Fibroblast of the aortic adventitia (primary cell): ENCODE measurements around the gene KIF26B. TPM values are rescaled to one million over a fixed set of nuclear protein-coding genes. Genes with fewer than 3 reads are reported as not detected.

Experiments
- DNase-seq: peaks from one replicate; pipeline ENCODE4 v3.0.0-alpha.2; 2010; ENCODE audit warnings: low read depth
- H3K4me3 ChIP-seq: 2 replicates; pipeline ENCODE4 v1.5.1; 2011; ENCODE audit warnings: low read depth, mild to moderate bottlenecking, control low read depth, low read length, moderate library complexity
- total RNA-seq: library from RNA; depleted of rRNA; stranded (reverse); fragments of >200 nt; gene quantifications from 2 replicates; pipeline ENCODE4 v1.2.3, GENCODE V29; 2012; ENCODE audit warnings: low replicate concordance
- TF ChIP-seq, protein P1 (sequence below): IDR thresholded peaks from 2 replicates; pipeline ENCODE4 v1.5.1; 2011; ENCODE audit warnings: mild to moderate bottlenecking, low read length, control low read depth, inconsistent platforms; ENCODE audit not compliant: insufficient read depth

The KIF26B gene
- total RNA-seq, 1 donor, result 4.6 TPM

GRCh38 chr1:245420926-245421325 lies 266.1 kb downstream of the KIF26B start:
- DNase-seq, result no peak
- TF ChIP-seq, protein P1, sequence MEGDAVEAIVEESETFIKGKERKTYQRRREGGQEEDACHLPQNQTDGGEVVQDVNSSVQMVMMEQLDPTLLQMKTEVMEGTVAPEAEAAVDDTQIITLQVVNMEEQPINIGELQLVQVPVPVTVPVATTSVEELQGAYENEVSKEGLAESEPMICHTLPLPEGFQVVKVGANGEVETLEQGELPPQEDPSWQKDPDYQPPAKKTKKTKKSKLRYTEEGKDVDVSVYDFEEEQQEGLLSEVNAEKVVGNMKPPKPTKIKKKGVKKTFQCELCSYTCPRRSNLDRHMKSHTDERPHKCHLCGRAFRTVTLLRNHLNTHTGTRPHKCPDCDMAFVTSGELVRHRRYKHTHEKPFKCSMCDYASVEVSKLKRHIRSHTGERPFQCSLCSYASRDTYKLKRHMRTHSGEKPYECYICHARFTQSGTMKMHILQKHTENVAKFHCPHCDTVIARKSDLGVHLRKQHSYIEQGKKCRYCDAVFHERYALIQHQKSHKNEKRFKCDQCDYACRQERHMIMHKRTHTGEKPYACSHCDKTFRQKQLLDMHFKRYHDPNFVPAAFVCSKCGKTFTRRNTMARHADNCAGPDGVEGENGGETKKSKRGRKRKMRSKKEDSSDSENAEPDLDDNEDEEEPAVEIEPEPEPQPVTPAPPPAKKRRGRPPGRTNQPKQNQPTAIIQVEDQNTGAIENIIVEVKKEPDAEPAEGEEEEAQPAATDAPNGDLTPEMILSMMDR, result no peak
- no peak overlapping the region for H3K4me3 ChIP-seq

- no peak overlapping the region for H3K4me3 ChIP-seq
- TF ChIP-seq, protein P1, result no peak
- no peak for DNase-seq
Measured at GRCh38 chr1:245428681-245429080, 273.9 kb downstream of the KIF26B start.

DNA sequence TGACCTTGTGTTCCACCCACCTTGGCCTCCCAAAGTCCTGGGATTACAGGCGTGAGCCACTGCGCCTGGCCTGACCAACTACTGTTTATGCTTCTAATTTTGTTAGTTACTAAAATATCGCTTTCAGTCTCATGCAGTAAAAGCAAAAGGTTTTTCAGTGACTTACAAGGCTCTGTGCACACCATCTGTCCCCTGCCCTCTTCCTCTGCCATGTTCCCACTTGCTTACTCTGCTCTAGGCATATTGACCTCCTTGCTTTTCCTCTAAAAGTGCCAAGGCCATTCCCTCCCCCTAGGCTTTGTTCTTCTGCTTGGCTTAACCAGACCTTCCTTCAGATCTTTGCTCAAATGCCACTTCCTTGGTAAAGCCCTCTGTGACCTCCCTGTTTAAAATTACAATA lies 276.9 kb downstream of the KIF26B start:
- no peak overlapping the region for H3K4me3 ChIP-seq
- TF ChIP-seq, protein P1, result no peak
- no peak for DNase-seq

DNA sequence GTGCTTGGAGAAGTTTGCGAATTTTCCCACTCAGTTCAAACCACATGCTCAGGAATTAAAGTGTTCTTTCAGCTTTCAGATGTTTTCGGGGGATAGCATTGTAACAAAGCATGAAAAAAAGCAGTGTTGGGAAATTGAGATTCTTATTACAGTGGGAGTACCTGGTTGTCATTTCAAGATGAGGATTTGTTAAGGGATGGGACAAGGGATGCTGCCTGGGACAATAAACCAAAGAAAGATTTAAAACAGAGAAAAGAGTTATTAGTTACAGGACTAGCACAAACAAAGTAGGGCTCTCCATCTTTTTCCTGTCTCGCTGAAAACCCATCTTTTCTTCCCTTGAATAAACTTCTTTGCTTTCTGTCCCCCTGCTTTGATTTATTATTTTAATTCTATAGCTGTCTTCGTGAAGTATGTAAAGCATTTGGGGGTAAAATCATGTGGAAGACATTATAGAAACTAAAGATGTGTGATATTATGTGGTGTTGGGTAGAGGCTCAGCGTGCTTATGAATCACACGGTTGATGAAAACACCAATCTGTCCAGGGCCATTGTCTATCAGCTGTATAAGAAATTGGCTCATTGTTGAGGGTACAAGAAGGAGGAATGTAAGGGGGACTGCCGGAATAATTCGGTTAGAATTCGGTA lies 277.6 kb downstream of the KIF26B start:
- TF ChIP-seq, protein P1, result no peak
- no peak for DNase-seq
- H3K4me3 ChIP-seq, result no peak overlapping the region

GRCh38 chr1:245433561-245433960 lies 278.8 kb downstream of the KIF26B start:
- peak; percentile 27 for DNase-seq
- no peak overlapping the region for H3K4me3 ChIP-seq
- TF ChIP-seq, protein P1, result no peak

DNA sequence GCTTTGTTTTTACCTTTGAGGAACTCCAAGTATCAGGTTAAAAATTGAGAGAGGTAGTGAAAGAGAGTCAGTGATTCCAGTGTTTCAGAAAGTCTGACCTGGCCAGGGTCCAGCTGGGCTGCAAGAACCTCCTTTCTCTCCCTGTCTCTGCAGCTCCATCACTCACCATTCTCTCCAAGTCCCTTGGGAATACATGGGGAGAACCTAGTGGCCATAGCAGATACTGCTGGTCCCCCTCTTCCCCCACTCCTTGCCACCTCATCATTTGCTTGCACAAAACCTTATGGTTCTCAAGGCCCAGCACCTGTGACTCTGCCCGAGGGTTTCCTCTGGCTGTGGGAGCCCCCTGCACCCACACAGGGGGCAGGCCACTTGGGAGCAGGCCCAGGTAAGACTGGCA lies 279.5 kb downstream of the KIF26B start:
- TF ChIP-seq, protein P1, result peak; percentile 28
- H3K4me3 ChIP-seq, result no peak overlapping the region
- DNase-seq, result no peak

DNA sequence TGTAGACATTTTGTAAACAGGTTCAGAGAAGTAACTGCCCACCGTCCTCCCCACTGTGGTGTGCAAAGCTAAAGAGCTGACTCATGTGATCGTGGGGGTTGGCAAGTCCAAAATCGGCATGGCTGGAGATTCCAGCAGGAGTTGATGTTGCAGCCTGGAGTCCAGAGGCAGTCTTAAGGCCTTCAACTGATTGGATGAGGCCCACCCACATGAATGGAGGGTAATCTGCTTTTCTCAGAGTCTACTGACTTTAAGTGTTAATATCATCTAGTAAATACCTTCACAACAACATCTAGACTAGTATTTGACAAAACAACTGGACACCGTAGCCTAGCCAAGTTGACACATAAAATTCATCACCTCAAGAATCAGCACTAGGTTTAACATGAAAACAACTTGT lies 281.6 kb downstream of the KIF26B start:
- no peak overlapping the region for H3K4me3 ChIP-seq
- TF ChIP-seq, protein P1, result no peak
- no peak for DNase-seq
